HG02852 (cell line): ENCODE data around the gene RNF166.
A peak's percentile ranks its signal among the peaks of the same experiment; 100 is the strongest.

ENCODE experiments used
- ATAC-seq: cut with Tn5 transposase; IDR thresholded peaks from one replicate; pipeline ENCODE4 v1.9.1; 2021; ENCODE audit warnings: mild to moderate bottlenecking, moderate library complexity; ENCODE audit not compliant: unreplicated experiment

Gene RNF166

GRCh38 chr16:88712362-88712979 is 6.3 kb upstream of the RNF166 start:
- ATAC-seq: no peak

- ATAC-seq: no peak
Measured at GRCh38 chr16:88711750-88712340, 5.6 kb upstream of the RNF166 start.

GRCh38 chr16:88710556-88710955 is 4.3 kb upstream of the RNF166 start:
- ATAC-seq: no peak

GRCh38 chr16:88706965-88707826 is 988 bp upstream of the RNF166 start:
- ATAC-seq: no peak

GRCh38 chr16:88705801-88706228 is 393 bp downstream of the RNF166 start:
- ATAC-seq: peak; percentile 22

GRCh38 chr16:88705076-88705684 is 1.0 kb downstream of the RNF166 start:
- ATAC-seq: no peak

GRCh38 chr16:88703486-88704309 is 2.5 kb downstream of the RNF166 start:
- no peak for ATAC-seq

- ATAC-seq: no peak
Measured at GRCh38 chr16:88702371-88703210, 3.6 kb downstream of the RNF166 start.

GRCh38 chr16:88701581-88702370 is 4.4 kb downstream of the RNF166 start:
- no peak for ATAC-seq

GRCh38 chr16:88700636-88701482 is 5.3 kb downstream of the RNF166 start:
- ATAC-seq: peak; percentile 73

- no peak for ATAC-seq
Measured at GRCh38 chr16:88700322-88700635, 5.9 kb downstream of the RNF166 start.

- no peak for ATAC-seq
Measured at GRCh38 chr16:88699180-88699579, 7.0 kb downstream of the RNF166 start.

GRCh38 chr16:88698646-88699045 is 7.6 kb downstream of the RNF166 start:
- no peak for ATAC-seq

- ATAC-seq: no peak
Measured at GRCh38 chr16:88697831-88698615, 8.2 kb downstream of the RNF166 start.

GRCh38 chr16:88697116-88697830 is 8.9 kb downstream of the RNF166 start:
- no peak for ATAC-seq

GRCh38 chr16:88696441-88696840 is 9.8 kb downstream of the RNF166 start:
- no peak for ATAC-seq

- ATAC-seq: no peak
Measured at GRCh38 chr16:88695753-88696152, 10.5 kb downstream of the RNF166 start.
